IPS DF 19.7 (cell line): ENCODE measurements around the gene HEATR5A.

Experiments used
- DNase-seq: peaks from one replicate; pipeline ENCODE4 v3.0.0-alpha.2; 2013; ENCODE audit warnings: low read depth, low spot score

Gene HEATR5A

GRCh38 chr14:31426663-31427062, 6.3 kb upstream of the HEATR5A start:
- DNase-seq = no peak

DNA sequence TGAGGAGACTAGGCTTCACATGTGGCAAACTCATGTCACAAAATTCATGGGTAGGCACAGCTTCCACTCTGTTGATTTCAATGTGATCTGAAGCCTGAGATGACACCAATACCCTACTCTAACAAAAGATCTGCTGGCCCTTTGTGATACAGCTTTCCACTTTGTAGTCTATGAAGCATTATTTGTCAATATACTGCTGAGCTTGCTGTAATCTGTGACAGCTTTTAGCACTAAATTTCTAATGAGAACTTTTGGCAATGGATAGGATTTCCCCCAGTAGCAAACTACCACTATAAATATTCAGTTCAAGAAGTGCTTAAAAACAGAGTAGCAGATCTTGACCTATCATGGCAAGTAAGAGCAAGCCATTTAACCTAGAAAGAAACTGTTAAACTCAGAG, 5.6 kb upstream of the HEATR5A start:
- DNase-seq = no peak

DNA sequence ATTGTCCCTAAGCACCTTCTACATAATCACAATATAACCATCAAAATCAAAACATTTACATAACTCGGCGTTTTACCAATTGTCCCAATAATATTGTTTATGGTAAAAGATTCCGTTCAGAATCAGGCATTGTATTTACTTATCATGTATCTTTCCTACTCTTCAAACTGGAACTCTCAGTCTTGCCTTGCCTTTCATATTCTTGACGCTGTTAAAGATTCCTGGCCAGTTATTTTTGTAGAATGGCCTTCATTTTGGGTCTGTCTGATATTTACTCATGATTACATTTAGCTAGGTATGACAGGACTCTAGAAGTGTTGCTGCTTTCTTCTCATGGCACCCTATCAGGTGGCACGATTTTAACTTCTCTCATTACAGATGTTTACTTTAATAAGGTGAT, 850 bp upstream of the HEATR5A start:
- DNase-seq = no peak

DNA sequence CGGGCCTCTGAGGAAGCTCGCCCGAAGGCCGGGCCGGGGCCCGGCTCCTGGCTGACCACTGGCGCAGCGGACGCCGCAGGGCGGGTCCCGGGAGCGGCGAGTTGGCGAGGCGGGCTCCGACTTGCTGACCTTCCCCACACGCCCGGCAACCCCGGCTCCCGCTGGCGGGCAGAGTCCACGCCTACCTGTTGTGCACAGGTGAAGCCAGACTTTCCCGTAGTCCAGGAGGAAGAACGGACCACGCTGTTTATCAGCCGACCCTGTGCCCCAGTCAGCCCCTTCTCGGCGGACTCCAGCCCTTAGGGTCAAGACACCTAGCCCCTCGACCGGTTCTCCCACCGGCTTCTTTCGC, 407 bp downstream of the HEATR5A start:
- DNase-seq = no peak

- DNase-seq = no peak
Observed at GRCh38 chr14:31419179-31419966, 977 bp downstream of the HEATR5A start.

DNA sequence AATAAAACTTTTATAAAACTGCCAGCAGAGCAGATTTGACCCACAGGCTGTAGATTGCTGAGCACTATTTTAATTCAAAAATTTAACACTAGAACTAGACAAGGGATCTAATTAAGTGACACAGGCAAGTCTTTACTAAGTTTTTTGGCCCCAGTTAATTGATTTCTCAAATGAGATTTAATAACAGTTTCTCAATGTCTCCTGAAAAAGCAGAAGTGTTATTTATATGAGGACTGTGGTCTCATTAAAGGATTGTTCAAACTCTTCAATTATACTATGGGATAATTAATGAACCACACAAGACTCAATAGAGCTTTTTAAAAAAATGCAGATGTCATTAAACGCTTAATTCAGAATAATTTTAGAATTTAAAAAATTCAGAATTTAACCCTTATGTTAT, 1.9 kb downstream of the HEATR5A start:
- no peak for DNase-seq

DNA sequence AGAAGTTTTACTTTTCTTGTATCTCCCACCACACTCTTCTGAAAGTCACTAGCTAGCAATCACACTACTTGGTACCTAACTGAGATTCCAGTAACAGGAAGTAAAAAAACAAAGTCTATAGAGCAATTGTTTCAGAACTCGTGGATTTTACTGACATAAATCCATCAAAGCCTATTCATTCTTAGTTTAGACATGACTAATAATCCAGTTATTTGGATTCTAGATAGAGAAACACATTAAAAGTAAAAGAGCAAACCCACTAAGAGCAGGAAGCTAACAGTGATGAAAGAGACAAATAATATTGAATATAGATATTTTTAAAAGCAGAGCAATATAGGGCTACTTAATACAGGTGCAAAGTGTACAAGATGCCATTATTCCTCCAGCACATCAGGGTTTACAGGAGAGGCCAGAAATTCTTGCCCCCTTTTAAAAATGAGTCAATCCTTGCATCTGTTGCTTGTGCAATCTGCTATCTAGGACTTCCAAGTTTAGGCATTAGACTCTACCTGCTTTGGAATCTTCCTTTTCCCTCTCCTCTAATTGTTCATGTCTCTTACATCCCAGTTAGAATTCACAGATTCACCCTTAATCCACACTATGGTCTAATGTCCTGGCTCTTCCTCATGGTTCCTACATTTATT, 6.0 kb downstream of the HEATR5A start:
- DNase-seq = no peak

GRCh38 chr14:31411218-31411727, 9.1 kb downstream of the HEATR5A start:
- no peak for DNase-seq

GRCh38 chr14:31410048-31410650, 10.2 kb downstream of the HEATR5A start:
- DNase-seq = no peak

DNA sequence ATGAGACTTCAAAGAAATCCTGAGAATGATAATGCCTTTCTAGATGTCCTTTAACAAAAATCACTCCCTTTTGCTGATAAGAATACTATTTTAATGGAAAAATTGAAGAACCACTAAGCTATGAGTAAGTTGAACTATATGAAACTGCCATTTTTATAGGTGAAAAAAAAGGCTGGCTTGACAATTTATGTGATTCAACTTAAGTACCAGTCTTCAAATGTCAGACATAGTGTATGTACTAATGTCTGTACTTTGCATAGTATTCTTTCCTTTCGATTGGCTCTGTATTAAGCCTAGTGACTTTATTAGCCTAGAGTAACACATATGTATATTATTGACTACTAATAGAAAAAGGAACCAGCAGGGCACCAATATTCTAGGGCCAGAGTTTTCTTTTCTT, 11.9 kb downstream of the HEATR5A start:
- DNase-seq = no peak

- DNase-seq = no peak
Observed at GRCh38 chr14:31405599-31406232, 14.6 kb downstream of the HEATR5A start.

- no peak for DNase-seq
Observed at GRCh38 chr14:31405106-31405505, 15.2 kb downstream of the HEATR5A start.

DNA sequence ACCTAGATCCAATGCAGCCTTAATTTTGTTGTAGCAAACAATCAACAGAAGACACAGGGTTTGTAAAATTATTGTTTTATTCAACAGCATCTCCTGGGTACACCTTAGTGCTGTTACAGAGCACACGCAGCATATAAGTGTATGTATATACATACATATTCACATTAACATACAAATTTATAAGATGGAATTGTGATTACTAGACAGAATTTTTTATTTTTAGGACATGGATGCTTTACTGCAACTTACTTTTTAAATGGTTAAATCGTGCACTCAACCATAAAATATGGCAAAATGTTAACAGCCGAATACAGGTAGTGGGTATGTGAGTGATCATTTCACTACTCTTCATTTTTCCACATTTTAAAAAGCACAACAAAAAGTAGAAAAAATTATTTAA, 16.6 kb downstream of the HEATR5A start:
- no peak for DNase-seq

DNA sequence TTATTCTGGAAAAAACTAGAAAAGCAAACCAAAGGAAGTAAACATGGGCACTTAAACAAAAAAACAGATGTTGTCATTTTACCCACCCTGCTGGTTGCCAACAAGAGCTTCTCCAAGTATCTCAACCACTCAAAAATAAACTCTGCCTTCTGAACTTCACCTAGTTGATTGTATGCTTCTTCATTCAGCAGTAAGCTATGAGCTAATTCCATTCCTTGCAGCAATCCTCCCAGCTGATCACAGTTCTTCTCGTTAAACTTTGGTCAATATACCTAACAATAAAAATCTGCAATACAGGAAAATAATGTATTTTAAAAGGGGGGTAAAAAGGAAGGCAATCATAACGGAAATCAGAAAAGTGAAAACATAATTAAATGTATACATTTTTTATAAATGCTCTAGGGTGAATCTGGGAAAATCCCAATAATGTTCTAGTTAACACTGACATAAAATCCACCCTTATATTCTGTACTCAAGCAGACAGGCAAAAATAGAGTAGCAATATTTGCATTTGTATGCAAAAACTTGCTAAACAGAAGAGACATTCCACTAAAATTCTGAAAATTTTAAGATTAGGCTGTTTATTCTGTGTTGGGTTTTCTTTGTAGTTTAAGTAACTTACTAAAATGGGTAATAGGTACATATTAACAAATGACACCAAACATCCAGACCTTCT, 17.4 kb downstream of the HEATR5A start:
- DNase-seq = no peak

GRCh38 chr14:31401369-31401932, 18.9 kb downstream of the HEATR5A start:
- no peak for DNase-seq

GRCh38 chr14:31400031-31400638, 20.2 kb downstream of the HEATR5A start:
- DNase-seq = no peak

GRCh38 chr14:31395572-31396205, 24.7 kb downstream of the HEATR5A start:
- DNase-seq = no peak

- DNase-seq = no peak
Observed at GRCh38 chr14:31395119-31395518, 25.2 kb downstream of the HEATR5A start.

- no peak for DNase-seq
Observed at GRCh38 chr14:31391977-31392503, 28.3 kb downstream of the HEATR5A start.

DNA sequence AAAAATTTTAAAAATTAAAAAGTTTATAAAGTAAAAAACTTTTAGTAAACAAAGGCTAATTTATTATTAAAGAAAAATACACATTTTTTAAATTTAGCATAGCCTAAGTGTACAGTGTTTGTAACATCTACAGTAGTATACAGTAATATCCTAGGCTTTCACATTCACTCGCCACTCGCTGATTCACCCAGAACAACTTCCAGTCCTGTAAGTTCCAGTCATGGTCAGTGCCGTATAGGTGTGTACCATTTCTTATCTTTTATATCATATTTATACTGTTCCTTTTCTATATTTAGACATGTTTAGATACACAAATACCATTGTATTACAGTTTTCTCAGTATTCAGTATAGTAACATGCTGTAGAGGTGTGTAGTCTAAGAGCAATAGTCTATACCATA, 28.9 kb downstream of the HEATR5A start:
- no peak for DNase-seq
